ENCODE measurements around the gene NRL. TPM values are rescaled to one million over a fixed set of nuclear protein-coding genes. Genes with fewer than 3 reads are reported as not detected.

The NRL gene
- total RNA-seq, 1 experiment from 2014 or later, result 1.4 TPM

DNA sequence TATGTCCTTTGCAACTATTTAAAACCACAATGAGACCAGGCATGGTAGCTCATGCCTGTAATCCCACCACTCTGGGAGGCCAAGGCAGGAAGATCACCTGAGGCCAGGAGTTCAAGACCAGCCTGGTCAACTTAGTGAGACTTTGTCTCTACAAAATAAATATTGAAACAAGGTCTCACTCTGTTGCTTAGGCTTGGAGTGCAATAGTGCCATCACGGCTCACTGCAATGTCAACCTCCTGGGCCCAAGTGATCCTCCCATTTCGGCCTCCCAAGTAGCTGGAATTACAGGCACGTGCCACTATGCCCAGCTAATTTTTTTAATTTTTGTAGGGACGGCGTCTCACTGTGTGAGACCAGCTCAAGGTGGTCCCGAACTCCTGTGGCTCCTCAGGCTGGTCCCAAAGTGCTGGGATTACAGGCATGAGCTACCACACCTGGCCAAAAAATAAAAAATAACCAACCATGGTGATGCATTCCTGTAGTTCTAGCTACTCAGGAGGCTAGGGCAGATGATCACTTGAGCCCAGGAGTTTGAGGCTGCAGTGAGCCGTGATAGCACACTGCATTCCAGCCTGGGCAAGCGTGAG is 14.8 kb upstream of the NRL start:
- ChIA-PET POLR2A (no interaction called here), CTCF (no interaction called here)
- Histone ChIP-seq H3K27me3 (ENCODE audit: control insufficient read depth, insufficient read depth, low read length) (no peaks in the 10 kb centered on the region), H3K9me3 (ENCODE audit: control insufficient read depth, insufficient read depth, low read depth, low read length) (no peaks in the 10 kb centered on the region), H3K4me1 (ENCODE audit: control insufficient read depth, insufficient read depth, low read length) (no peaks in the 10 kb centered on the region), H3K4me3 (ENCODE audit: low read depth in 2 of 2, low read length in 2 of 2) (no peak overlapping the region), H3K27ac (ENCODE audit: low read length) (no peak overlapping the region), H3K36me3 (ENCODE audit: control insufficient read depth, insufficient read depth, low read length) (no peaks in the 10 kb centered on the region)
- in situ Hi-C loops (cut with HindIII; ENCODE audit: low pct_unique_long_range_greater_than_20kb, low sequenced_read_pairs), result no loop called here
- intact Hi-C loops (cut with micrococcal nuclease; ENCODE audit: unreplicated experiment), result no loop called here
- TF ChIP-seq TCF7L2 (IDR thresholded peaks at IDR 0.05; ENCODE audit: low read depth, low read length) (no peak), SIN3A (IDR thresholded peaks at IDR 0.05; ENCODE audit: borderline replicate concordance, insufficient read depth, low read depth, low read length) (no peak), POLR2AphosphoS5 (IDR thresholded peaks at IDR 0.05; ENCODE audit: low read depth, low read length) (no peak)
- TF ChIP-seq, protein P1, sequence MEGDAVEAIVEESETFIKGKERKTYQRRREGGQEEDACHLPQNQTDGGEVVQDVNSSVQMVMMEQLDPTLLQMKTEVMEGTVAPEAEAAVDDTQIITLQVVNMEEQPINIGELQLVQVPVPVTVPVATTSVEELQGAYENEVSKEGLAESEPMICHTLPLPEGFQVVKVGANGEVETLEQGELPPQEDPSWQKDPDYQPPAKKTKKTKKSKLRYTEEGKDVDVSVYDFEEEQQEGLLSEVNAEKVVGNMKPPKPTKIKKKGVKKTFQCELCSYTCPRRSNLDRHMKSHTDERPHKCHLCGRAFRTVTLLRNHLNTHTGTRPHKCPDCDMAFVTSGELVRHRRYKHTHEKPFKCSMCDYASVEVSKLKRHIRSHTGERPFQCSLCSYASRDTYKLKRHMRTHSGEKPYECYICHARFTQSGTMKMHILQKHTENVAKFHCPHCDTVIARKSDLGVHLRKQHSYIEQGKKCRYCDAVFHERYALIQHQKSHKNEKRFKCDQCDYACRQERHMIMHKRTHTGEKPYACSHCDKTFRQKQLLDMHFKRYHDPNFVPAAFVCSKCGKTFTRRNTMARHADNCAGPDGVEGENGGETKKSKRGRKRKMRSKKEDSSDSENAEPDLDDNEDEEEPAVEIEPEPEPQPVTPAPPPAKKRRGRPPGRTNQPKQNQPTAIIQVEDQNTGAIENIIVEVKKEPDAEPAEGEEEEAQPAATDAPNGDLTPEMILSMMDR (IDR thresholded peaks at IDR 0.05), result no peak
- TF ChIP-seq, protein P2, sequence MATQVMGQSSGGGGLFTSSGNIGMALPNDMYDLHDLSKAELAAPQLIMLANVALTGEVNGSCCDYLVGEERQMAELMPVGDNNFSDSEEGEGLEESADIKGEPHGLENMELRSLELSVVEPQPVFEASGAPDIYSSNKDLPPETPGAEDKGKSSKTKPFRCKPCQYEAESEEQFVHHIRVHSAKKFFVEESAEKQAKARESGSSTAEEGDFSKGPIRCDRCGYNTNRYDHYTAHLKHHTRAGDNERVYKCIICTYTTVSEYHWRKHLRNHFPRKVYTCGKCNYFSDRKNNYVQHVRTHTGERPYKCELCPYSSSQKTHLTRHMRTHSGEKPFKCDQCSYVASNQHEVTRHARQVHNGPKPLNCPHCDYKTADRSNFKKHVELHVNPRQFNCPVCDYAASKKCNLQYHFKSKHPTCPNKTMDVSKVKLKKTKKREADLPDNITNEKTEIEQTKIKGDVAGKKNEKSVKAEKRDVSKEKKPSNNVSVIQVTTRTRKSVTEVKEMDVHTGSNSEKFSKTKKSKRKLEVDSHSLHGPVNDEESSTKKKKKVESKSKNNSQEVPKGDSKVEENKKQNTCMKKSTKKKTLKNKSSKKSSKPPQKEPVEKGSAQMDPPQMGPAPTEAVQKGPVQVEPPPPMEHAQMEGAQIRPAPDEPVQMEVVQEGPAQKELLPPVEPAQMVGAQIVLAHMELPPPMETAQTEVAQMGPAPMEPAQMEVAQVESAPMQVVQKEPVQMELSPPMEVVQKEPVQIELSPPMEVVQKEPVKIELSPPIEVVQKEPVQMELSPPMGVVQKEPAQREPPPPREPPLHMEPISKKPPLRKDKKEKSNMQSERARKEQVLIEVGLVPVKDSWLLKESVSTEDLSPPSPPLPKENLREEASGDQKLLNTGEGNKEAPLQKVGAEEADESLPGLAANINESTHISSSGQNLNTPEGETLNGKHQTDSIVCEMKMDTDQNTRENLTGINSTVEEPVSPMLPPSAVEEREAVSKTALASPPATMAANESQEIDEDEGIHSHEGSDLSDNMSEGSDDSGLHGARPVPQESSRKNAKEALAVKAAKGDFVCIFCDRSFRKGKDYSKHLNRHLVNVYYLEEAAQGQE (IDR thresholded peaks at IDR 0.05; ENCODE audit: insufficient read depth in 1 of 2, low read depth in 2 of 2, low read length in 1 of 2), result no peak
- no peak for DNase-seq (ENCODE audit: low read depth, low spot score)
- ATAC-seq, result no peak
- no TSS peak for BruUV-seq (replicated peaks)

DNA sequence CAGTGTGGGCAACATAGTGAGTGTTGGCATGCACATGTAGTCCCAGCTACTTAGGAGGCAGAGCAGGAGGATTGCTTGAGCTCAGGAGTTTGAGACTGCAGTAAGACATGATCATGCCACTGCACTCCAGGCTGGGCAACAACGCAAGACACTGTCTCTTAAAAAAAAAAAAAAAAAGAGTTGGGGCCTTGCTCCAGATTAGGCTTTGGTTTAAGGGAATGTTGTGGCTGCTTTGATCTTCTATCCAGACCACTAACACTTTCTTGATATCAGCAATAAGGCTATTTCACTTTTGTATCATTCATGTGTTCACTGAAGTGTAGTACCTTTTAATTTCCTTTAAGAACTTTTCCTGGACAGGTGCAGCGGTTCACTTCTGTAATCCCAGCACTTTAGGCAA is 12.9 kb upstream of the NRL start:
- no peak for DNase-seq (ENCODE audit: low read depth, low spot score)
- TF ChIP-seq TCF7L2 (IDR thresholded peaks at IDR 0.05; ENCODE audit: low read depth, low read length) (no peak), SIN3A (IDR thresholded peaks at IDR 0.05; ENCODE audit: borderline replicate concordance, insufficient read depth, low read depth, low read length) (no peak), POLR2AphosphoS5 (IDR thresholded peaks at IDR 0.05; ENCODE audit: low read depth, low read length) (no peak)
- TF ChIP-seq, protein P1 (IDR thresholded peaks at IDR 0.05), result no peak
- TF ChIP-seq, protein P2 (IDR thresholded peaks at IDR 0.05; ENCODE audit: insufficient read depth in 1 of 2, low read depth in 2 of 2, low read length in 1 of 2), result no peak
- no peak for ATAC-seq
- ChIA-PET CTCF (no interaction called here), POLR2A (interaction anchor here (0.6 kb wide), 1 partner anchor 271 kb away, joined by 16 read pairs; the partner anchor contains the start of gene NYNRIN)
- H3K9me3 ChIP-seq (ENCODE audit: control insufficient read depth, insufficient read depth, low read depth, low read length), result no peaks in the 10 kb centered on the region
- intact Hi-C loops (cut with micrococcal nuclease; ENCODE audit: unreplicated experiment) (no loop called here), in situ Hi-C loops (cut with HindIII; ENCODE audit: low pct_unique_long_range_greater_than_20kb, low sequenced_read_pairs) (no loop called here)
- H3K27me3 ChIP-seq (ENCODE audit: control insufficient read depth, insufficient read depth, low read length), result no peaks in the 10 kb centered on the region
- no peaks in the 10 kb centered on the region for H3K4me1 ChIP-seq (ENCODE audit: control insufficient read depth, insufficient read depth, low read length)
- no peak overlapping the region for H3K27ac ChIP-seq (ENCODE audit: low read length)
- no TSS peak for BruUV-seq (replicated peaks)
- no peaks in the 10 kb centered on the region for H3K36me3 ChIP-seq (ENCODE audit: control insufficient read depth, insufficient read depth, low read length)
- no peak overlapping the region for H3K4me3 ChIP-seq (ENCODE audit: low read depth in 2 of 2, low read length in 2 of 2)
